ENCODE measurements around the gene LEF1.
A peak's percentile ranks its signal among the peaks of the same experiment; 100 is the strongest.
"Not testable (repeated sequence)": the region's sequence is repeated elsewhere in the genome, so short reads cannot be mapped to it uniquely, and the experiment has no call there.

Gene LEF1

GRCh38 chr4:108033348-108033747 lies 135.4 kb downstream of the LEF1 start:
- no peak for DNase-seq (ENCODE audit: low read depth)

- DNase-seq (ENCODE audit: low read depth) = peak; percentile 28
Measured at GRCh38 chr4:108031427-108032083, 137.2 kb downstream of the LEF1 start.

- peak; percentile 80 for DNase-seq (ENCODE audit: low read depth)
Measured at GRCh38 chr4:108030332-108030731, 138.4 kb downstream of the LEF1 start.

- DNase-seq (ENCODE audit: low read depth) = no peak
Measured at GRCh38 chr4:108029731-108030130, 139.0 kb downstream of the LEF1 start.

GRCh38 chr4:108029016-108029720 lies 139.6 kb downstream of the LEF1 start:
- no peak for DNase-seq (ENCODE audit: low read depth)

DNA sequence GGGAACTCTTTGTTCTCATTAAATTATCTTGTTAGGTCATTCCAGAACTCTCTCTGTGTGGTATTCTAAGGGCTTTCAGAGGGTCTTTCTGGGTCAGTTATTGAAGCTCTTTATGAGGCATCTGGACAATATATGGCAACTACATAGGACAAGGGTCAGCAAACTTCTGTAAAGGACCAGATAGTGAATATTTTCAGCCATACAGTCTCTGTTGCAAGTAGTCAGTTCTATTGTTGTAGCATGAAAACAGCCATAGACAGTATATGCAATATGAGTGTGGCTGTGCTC lies 143.9 kb downstream of the LEF1 start:
- no peak for DNase-seq (ENCODE audit: low read depth)

DNA sequence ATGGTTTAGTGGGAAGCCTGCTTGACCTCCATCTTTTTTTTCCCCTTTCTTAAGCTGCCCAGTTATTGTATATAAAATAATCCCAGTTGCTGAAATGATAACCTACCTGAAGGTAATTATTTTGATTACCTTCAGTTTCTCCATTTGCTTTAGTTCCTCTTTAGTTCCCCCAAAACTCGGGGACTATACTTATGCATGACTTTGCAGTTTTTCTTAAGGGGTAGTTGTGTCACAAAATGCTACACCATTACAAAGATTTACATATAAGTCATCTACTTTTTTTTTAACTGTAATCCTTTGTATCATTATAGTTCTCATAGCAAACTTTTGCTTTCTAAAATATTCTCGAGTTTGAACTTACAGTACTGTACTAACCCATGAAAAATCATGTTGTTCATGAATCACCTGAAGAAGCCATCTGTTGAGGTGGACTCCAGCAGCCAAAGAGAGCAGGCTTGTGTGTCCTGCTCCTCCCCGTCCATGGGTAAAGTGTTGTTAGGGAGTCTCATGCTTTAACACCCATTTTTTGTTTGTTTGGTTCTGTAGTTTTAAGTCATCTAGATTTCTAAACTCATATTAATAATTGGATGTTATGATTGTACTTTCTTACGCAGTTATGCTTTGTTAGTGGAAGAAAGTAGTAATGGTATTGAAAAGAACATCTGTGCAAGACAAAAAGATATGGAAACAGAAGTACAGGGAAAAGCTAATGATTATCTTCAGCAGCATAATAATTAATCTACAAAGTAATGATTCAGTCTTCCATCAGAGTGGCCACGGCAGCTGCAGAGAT lies 144.5 kb downstream of the LEF1 start:
- DNase-seq (ENCODE audit: low read depth) = no peak

DNA sequence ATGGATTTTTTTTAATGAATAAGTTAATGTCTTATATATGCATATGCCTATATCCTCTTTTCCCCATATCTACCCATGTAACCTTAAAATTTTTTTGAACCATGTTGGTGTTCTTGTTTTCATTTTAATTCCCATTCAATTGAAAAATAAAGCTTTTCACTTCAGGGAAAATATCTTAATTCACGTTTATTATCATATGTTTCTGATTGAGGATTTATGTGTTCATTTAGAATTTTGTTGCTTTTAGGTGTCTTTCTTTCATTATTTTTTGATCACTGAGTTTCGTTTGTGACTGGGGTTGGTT lies 149.9 kb downstream of the LEF1 start:
- DNase-seq (ENCODE audit: low read depth) = no peak

DNA sequence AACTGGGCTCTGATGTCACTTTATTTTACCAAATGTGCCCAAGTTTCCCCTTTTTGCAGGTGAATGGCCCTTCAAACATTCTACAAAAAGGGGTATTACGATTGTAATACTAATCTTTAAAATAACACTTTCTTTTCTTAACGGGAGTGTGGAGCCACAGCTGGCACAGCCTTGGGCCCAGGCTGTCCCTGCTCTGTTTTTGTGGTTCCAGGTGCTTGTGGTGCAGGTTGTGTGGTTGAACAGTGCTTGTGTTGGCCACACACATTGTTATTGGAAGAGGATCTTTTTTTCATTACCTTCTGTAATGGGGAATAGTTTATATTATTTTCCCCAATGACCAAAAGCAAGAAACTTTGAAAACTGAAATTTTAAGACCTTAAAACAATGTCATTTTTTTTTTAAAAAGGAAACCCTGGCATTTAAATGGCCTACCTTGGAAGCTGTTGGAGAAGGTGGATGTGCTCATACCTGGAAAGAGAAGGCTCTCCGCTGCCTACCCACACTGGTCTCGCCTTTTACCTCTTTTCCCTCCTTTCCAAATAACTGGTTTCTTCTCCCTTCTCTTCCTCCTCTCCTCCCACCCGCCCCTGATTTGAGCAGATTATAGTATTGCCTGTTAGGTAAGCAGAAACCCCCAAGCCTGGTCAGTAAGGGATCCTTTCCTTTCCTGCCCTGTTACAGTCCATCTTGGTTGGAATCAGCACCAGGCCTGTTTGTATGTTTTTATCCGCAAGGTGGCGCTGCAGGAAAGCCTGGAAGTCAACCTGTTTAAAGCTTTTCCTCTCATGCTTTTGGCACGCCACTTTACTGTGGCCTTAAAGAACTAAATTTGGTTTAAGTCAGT lies 150.5 kb downstream of the LEF1 start:
- DNase-seq (ENCODE audit: low read depth) = peak; percentile 75

GRCh38 chr4:108013955-108014354 lies 154.8 kb downstream of the LEF1 start:
- no peak for DNase-seq (ENCODE audit: low read depth)

DNA sequence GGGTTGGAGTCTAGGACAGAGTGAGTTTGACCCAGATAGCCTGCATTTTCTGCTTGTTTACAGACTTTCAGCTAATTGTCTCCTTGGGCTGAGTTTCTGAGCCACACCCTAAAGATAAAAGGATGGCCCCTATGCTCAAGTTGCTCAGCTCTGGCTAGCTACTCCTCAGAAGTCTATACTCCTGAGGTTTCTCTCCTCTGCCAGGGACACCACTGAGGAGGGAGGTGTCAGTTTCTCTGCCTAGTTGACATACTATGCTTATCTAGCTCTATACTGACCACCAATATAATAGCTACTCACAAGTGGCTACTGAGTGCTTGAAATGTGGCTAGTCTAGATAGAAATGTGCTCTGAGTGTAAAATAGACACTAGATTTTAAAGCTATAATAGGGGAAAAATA lies 155.4 kb downstream of the LEF1 start:
- no peak for DNase-seq (ENCODE audit: low read depth)

DNA sequence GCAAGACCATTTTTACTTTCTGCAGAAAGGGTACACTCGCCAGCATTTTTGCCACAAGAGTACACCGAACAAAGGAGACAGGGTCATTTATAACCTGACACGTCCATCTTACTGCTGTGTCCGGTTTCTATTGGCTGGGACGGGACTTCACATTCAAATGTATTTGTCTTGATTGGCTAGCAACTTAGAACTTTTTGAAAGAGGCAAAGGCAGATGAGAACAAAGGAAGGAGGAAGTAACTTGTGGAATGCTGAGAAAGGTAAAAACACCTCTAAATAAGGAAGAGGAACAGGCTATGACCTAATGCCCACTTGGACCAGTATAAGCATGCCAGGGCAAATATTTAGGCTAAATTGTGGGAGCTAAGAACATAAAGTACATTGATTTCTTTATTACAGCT lies 156.3 kb downstream of the LEF1 start:
- DNase-seq (ENCODE audit: low read depth) = not testable (repeated sequence)

DNA sequence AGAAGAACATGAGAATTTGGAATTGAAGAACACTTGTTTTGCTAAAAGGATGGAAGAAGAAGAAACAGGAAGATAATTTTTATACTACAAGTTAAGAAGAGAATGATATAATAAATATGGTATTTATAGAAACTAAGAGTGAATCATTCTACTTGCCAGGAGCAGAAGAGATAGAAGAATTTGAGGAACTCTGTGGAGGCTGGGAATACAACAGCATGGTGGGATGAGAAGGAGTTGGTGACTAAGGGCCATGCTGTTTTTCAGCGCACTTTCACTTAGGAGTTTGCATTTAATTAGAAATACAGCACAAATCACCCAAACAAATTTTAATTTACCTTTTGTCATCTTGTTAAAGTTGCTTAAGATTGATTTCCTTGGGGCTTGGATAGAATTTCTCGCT lies 158.6 kb downstream of the LEF1 start:
- DNase-seq (ENCODE audit: low read depth) = peak; percentile 73

DNA sequence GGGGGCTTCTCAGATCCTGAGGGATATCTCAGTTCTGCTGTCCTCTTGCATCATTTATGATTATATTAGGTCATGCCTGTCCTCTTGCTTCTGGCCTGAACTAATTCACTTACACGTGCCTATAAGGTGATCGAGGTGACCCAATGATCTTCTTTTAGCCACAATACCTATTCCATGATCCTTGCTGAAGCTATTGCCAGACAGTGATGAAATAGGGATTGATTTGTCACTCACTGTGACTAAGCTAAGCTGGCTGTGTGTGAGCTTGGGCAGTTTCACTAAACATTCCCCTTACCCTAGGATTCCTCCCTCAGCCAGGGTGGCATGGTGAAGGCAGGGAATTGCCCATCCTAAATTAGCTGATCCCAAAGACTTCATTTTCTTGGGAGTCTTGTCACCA lies 160.0 kb downstream of the LEF1 start:
- DNase-seq (ENCODE audit: low read depth) = peak; percentile 31

DNA sequence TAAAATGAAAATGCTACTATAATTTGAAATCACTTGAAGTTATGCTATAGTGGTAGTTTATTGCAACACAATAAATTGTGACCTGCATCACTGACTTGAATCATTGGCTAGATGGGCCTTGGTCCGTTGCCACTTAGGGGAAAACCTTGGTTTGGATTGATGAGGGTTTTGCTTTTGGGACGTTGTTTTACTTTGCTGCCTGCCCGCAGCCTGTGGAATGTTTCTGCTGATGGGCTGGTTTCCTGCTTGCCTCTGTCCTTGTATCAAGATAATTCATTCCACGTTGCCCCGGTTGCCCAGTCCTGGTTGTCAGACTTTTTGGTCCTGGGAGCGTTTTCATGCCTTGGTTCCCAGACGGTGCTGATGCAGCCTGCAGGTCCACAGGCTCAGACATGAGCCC lies 160.7 kb downstream of the LEF1 start:
- no peak for DNase-seq (ENCODE audit: low read depth)

GRCh38 chr4:108006361-108006760 lies 162.4 kb downstream of the LEF1 start:
- no peak for DNase-seq (ENCODE audit: low read depth)

DNA sequence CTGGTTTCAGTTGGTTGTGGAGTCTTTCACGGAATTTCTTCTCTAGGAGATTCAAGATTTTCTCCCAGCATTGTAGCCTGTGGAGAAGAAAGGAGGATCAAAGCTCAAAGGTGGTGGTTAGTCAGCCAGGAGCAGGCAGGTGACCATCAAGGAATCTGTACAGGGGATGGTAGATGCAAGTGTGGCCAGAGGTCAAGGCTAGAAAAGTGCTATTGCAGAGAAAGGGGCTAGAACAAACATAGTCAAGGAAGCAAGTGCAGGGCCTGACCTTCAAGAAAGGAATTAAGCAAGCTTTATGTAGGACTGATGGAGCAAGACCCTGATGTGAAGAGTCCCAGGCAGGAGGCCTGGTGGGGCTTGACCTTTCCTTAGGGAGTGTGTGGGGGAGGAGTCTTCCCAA lies 162.9 kb downstream of the LEF1 start:
- DNase-seq (ENCODE audit: low read depth) = no peak

- DNase-seq (ENCODE audit: low read depth) = no peak
Measured at GRCh38 chr4:108004646-108005045, 164.1 kb downstream of the LEF1 start.

- DNase-seq (ENCODE audit: low read depth) = no peak
Measured at GRCh38 chr4:108003982-108004515, 164.7 kb downstream of the LEF1 start.

GRCh38 chr4:108001540-108002135 lies 167.1 kb downstream of the LEF1 start:
- DNase-seq (ENCODE audit: low read depth) = peak; percentile 15

DNA sequence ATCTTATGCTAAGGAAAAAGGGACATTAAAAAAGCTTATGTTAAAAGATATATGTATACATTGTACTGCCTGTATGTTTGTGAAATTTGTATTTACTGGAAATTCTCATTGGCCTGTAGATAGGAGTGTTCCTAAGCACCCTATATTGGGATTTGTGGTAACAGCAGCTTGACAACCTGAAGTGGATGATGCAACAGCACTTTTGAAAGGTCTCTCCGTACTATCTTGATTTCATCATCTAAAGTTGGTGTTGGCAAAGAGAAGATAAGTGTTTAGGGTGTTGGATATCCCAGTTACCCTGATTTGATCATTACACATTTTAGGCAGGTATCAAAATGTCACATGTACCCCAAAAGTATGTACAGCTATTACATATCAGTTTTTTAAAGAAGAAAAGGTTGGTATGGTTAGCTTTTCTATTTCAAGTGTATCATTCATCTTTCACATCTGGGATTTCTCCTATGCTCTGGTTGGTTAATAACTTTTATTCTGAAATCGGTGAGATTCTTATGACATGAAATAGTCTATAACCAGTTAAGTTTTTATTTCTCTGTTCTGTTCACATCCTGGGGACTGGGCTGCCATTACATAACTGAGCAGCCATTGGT lies 168.7 kb downstream of the LEF1 start:
- DNase-seq (ENCODE audit: low read depth) = peak; percentile 63
